DND-41 (cell line): Measurements from ENCODE around the gene ABHD16B.

ENCODE experiments used
- ATAC-seq: fragments of 200-7000 bp; cut with Tn5 transposase; 3 replicates; pipeline ENCODE4 v1.9.1; 2021; ENCODE audit warnings: low read depth; ENCODE audit not compliant: insufficient read depth
- DNase-seq: peaks from one replicate; pipeline ENCODE4 v3.0.0-alpha.2; 2020
- H2AFZ ChIP-seq: 2 replicates; pipeline ENCODE4 v1.6.0; 2012; ENCODE audit warnings: low read depth, low read length
- H3K27ac ChIP-seq: 2 replicates; pipeline ENCODE4 v1.5.1; 2012; ENCODE audit warnings: low read length, inconsistent platforms
- H3K27me3 ChIP-seq: fragments of 200-600 bp; sonication (generic); 2 replicates; pipeline ENCODE4 v1.6.0; 2012; ENCODE audit warnings: low read length, mild to moderate bottlenecking, inconsistent platforms; ENCODE audit not compliant: insufficient read depth, poor library complexity
- H3K36me3 ChIP-seq: 2 replicates; pipeline ENCODE4 v1.5.1; 2012; ENCODE audit warnings: low read length, inconsistent platforms; ENCODE audit not compliant: insufficient read depth
- H3K4me1 ChIP-seq: 2 replicates; pipeline ENCODE4 v1.5.1; 2012; ENCODE audit warnings: mild to moderate bottlenecking, low read length; ENCODE audit not compliant: insufficient read depth
- H3K4me2 ChIP-seq: 2 replicates; pipeline ENCODE4 v1.6.0; 2012; ENCODE audit warnings: mild to moderate bottlenecking, moderate library complexity, low read length, inconsistent platforms; ENCODE audit not compliant: insufficient read depth
- H3K4me3 ChIP-seq, 2 experiments: fragments of 200-600 bp in 1 of 2; shearing (Covaris generic) in 1 of 2; 2 replicates each; pipeline ENCODE4 v1.5.1; 2012 to 2016; ENCODE audit warnings: inconsistent platforms in 2 of 2, low read length in 2 of 2, mild to moderate bottlenecking in 2 of 2, low read depth in 1 of 2, moderate library complexity in 1 of 2
- H3K79me2 ChIP-seq: 2 replicates; pipeline ENCODE4 v1.6.0; 2012; ENCODE audit warnings: low read length, inconsistent platforms; ENCODE audit not compliant: insufficient read depth
- H3K9ac ChIP-seq: 2 replicates; pipeline ENCODE4 v1.6.0; 2012; ENCODE audit warnings: low read depth, mild to moderate bottlenecking, inconsistent platforms, low read length, moderate library complexity
- H3K9me3 ChIP-seq: 2 replicates; pipeline ENCODE4 v1.5.1; 2012; ENCODE audit warnings: low read length, moderate library complexity, mild to moderate bottlenecking, inconsistent platforms; ENCODE audit not compliant: insufficient read depth, severe bottlenecking
- H4K20me1 ChIP-seq: 2 replicates; pipeline ENCODE4 v1.6.0; 2012; ENCODE audit warnings: low read length; ENCODE audit not compliant: insufficient read depth
- CTCF ChIP-seq: IDR thresholded peaks from 2 replicates; pipeline ENCODE4 v1.5.1; 2012; ENCODE audit warnings: borderline replicate concordance, low read length, moderate library complexity, mild to moderate bottlenecking; ENCODE audit not compliant: poor library complexity, severe bottlenecking; ENCODE audit errors: extremely low read depth
- EZH2 ChIP-seq: IDR thresholded peaks from 3 replicates; pipeline ENCODE4 v1.6.1; 2012; ENCODE audit warnings: borderline replicate concordance, low read depth, mild to moderate bottlenecking, moderate library complexity, low read length, inconsistent platforms; ENCODE audit not compliant: severe bottlenecking

ABHD16B gene

DNA sequence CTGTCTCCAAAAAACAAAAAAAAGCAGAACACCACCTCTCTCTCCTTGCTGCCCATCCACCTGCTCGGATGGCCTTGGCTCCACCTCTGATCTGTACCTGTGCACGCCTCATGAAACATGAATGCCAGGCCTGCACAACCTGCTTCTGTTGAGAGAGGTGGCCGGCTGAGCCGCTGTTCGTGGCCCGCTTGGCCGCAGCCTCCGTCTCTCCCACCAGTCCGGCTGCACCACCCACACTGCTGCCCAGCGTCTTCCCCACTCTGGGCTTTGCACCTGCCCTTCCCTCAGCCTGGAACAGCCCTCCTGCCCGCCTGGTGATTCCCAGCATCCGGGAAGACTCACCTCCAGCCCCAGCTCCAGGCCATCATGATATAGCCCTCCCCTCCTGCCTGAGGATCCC is 18.1 kb upstream of the ABHD16B start:
- no peak overlapping the region for H3K4me3 ChIP-seq
- no peak overlapping the region for H3K4me2 ChIP-seq
- H3K4me1 ChIP-seq = no peaks in the 10 kb centered on the region

GRCh38 chr20:63843778-63844177 is 17.5 kb upstream of the ABHD16B start:
- DNase-seq = no peak
- no peak overlapping the region for H3K27ac ChIP-seq
- no peaks in the 10 kb centered on the region for H3K4me1 ChIP-seq

More for the DNA sequence above, 18.1 kb upstream of the ABHD16B start:
- no peaks in the 10 kb centered on the region for H3K79me2 ChIP-seq
- peaks cover 6% of the 10 kb centered on the region for H4K20me1 ChIP-seq
- ATAC-seq (no peak), DNase-seq (no peak)
- H2AFZ ChIP-seq = no peak overlapping the region
- TF ChIP-seq CTCF (no peak), EZH2 (no peak)
- no peaks in the 10 kb centered on the region for H3K36me3 ChIP-seq
- H3K27me3 ChIP-seq = peaks cover 41% of the 10 kb centered on the region
- no peaks in the 10 kb centered on the region for H3K9me3 ChIP-seq
- H3K9ac ChIP-seq = no peak overlapping the region
- H3K27ac ChIP-seq = no peak overlapping the region

DNA sequence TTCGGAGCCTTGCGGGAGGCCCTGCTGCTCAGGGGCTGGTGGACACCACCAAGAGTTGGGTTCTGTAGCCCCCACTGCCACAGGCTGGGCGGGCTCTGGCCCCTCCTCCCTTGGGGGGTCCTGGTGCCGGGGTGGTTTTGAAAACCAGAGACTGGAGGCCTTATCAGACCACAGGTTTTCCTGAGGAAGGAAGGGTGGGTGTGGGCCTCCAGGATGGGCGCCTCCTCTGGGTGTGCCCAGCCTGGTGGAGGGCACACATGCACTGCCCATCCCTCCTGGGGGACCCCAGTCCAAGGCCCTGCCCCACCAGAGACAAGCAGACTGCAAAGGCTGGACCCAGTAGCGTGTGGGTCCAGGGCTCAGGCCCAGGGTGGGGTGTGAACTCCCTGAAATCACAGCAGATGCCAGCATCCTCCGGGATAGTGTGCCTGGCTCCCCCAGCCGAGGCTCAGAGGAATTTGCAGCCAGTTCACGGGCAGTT is 16.7 kb upstream of the ABHD16B start:
- Histone ChIP-seq H3K4me1 (no peaks in the 10 kb centered on the region), H3K9ac (no peak overlapping the region), H3K36me3 (no peaks in the 10 kb centered on the region), H2AFZ (no peak overlapping the region), H3K27me3 (peaks cover 41% of the 10 kb centered on the region), H3K9me3 (no peaks in the 10 kb centered on the region), H3K27ac (no peak overlapping the region), H4K20me1 (peaks cover 6% of the 10 kb centered on the region), H3K4me3 (no peak overlapping the region), H3K79me2 (no peaks in the 10 kb centered on the region), H3K4me2 (no peak overlapping the region)
- TF ChIP-seq EZH2 = no peak
- no peak for TF ChIP-seq CTCF
- no peak for DNase-seq
- no peak for ATAC-seq

More at GRCh38 chr20:63843778-63844177, 17.5 kb upstream of the ABHD16B start:
- H4K20me1 ChIP-seq = peaks cover 6% of the 10 kb centered on the region
- no peak for ATAC-seq
- no peaks in the 10 kb centered on the region for H3K9me3 ChIP-seq
- no peak overlapping the region for H2AFZ ChIP-seq
- no peak overlapping the region for H3K4me2 ChIP-seq
- H3K79me2 ChIP-seq = no peaks in the 10 kb centered on the region
- no peak overlapping the region for H3K4me3 ChIP-seq
- H3K9ac ChIP-seq = no peak overlapping the region
- no peaks in the 10 kb centered on the region for H3K36me3 ChIP-seq
- no peak for TF ChIP-seq EZH2
- no peak for TF ChIP-seq CTCF
- H3K27me3 ChIP-seq = peaks cover 41% of the 10 kb centered on the region

DNA sequence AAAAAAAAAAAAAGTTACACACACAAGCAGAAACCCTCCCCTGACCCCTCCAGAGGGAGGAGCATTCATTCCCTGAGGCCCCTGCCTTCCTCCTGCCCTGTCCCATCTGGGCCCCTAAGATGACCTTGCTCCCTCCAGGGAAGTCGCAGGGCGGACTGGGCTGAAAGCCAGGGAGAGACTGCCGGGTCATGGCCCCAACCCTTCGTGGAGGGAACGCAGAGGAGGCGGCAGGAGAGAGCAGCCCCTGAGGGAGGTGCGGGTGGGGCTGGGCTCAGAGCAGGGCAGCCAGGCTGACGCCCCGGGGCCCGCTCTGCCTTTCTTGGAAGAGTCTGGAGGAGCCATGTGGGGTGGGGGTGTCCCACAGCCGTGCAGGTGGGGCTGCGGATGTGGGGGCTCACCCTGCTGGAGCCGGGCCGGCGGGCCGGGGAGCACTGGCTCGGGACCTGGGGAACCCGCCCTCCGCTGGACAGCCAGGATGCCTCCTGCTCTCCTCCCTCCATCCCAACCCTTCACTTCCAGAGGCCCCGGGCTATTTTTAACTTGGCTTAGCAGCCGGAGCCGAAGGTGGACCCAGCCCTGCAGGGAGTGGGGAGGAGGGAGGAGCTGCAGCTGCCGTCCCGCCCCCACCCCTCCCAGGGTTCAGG is 15.0 kb upstream of the ABHD16B start:
- H3K4me1 ChIP-seq = no peaks in the 10 kb centered on the region
- DNase-seq (no peak), ATAC-seq (peak; percentile 38; the same call in 1 of the 3 replicates)
- H2AFZ ChIP-seq = no peak overlapping the region
- TF ChIP-seq CTCF (no peak), EZH2 (no peak)
- H3K4me3 ChIP-seq = no peak overlapping the region
- no peaks in the 10 kb centered on the region for H3K79me2 ChIP-seq
- no peak overlapping the region for H3K9ac ChIP-seq
- no peak overlapping the region for H3K27ac ChIP-seq
- H3K9me3 ChIP-seq = no peaks in the 10 kb centered on the region
- H3K36me3 ChIP-seq = no peaks in the 10 kb centered on the region
- H3K4me2 ChIP-seq = no peak overlapping the region
- peaks cover 41% of the 10 kb centered on the region for H3K27me3 ChIP-seq
- peaks cover 6% of the 10 kb centered on the region for H4K20me1 ChIP-seq
